ENCODE data around the gene C11orf97.

Gene C11orf97

DNA sequence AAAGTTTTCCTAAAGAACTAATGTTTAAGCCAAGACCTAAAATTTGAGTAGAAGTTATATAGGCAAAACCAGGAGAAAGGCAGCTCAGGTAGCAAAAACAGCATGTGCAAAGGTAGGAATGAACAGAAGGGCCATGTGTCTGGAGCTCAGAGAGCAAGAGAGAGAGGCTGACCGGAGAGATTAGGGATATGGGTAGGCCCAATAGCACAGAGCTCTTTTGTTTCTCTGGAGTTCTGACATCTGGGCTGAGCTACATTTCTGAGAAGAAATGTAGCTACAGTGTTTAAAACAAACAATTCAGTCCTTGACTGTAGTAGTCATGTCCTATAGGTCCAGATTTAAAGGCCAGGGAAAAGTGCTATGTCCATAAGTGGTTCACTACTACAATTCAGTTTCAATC lies 4.5 kb downstream of the C11orf97 start (continued):
- no peak for TF ChIP-seq ZNF266 (tag by site-specific recombination; IDR thresholded peaks at IDR 0.05; ENCODE audit: low read depth)

DNA sequence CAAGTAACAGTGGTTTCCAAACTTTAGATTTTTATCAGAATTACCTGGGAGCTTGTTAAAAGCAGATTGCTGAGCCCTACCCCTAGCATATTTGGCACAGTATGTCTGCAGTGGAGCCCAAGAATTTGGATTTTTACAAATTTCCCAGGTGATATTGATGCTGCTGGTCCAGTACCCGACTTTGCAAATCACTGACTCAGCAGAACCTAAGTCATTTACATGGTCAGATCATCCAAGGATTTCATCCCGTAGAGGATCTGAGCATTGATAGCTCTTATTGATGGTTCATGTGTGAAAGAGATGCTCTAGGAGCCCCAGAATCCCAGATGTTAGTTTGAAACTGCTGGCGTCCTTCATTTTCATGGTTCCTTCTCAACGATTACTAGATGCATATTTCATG lies 6.0 kb downstream of the C11orf97 start:
- ChIA-PET POLR2A (no interaction called here), CTCF (interaction anchor here (0.6 to 2.0 kb wide), 5 partner anchors 8 to 1907 kb away, joined by 3 to 5 read pairs (median 4); no protein-coding TSS in a partner anchor)
- no peaks in the 10 kb centered on the region for H3K36me3 ChIP-seq (ENCODE audit: control insufficient read depth in 2 of 2, insufficient read depth in 1 of 2, low read length in 2 of 2)
- H3K4me3 ChIP-seq (ENCODE audit: low read depth, low read length), result no peak overlapping the region
- TF ChIP-seq ZXDB (tag by site-specific recombination; IDR thresholded peaks at IDR 0.05) (no peak), ZNF324 (tag by site-specific recombination; IDR thresholded peaks at IDR 0.05) (no peak), ZNF510 (tag by site-specific recombination; IDR thresholded peaks at IDR 0.05; ENCODE audit: insufficient replicate concordance) (no peak), ZNF138 (tag by site-specific recombination; IDR thresholded peaks at IDR 0.05; ENCODE audit: borderline replicate concordance) (no peak), GLIS2 (tag by site-specific recombination; IDR thresholded peaks at IDR 0.05) (no peak)
- TF ChIP-seq, protein P1, sequence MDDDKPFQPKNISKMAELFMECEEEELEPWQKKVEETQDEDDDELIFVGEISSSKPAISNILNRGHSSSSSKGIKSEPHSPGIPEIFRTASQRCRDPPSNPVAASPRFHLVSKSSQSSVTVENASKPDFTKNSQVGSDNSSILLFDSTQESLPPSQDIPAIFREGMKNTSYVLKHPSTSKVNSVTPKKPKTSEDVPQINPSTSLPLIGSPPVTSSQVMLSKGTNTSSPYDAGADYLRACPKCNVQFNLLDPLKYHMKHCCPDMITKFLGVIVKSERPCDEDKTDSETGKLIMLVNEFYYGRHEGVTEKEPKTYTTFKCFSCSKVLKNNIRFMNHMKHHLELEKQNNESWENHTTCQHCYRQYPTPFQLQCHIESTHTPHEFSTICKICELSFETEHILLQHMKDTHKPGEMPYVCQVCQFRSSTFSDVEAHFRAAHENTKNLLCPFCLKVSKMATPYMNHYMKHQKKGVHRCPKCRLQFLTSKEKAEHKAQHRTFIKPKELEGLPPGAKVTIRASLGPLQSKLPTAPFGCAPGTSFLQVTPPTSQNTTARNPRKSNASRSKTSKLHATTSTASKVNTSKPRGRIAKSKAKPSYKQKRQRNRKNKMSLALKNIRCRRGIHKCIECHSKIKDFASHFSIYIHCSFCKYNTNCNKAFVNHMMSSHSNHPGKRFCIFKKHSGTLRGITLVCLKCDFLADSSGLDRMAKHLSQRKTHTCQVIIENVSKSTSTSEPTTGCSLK (tag by site-specific recombination; IDR thresholded peaks at IDR 0.05), result no peak
- TF ChIP-seq, protein P2, sequence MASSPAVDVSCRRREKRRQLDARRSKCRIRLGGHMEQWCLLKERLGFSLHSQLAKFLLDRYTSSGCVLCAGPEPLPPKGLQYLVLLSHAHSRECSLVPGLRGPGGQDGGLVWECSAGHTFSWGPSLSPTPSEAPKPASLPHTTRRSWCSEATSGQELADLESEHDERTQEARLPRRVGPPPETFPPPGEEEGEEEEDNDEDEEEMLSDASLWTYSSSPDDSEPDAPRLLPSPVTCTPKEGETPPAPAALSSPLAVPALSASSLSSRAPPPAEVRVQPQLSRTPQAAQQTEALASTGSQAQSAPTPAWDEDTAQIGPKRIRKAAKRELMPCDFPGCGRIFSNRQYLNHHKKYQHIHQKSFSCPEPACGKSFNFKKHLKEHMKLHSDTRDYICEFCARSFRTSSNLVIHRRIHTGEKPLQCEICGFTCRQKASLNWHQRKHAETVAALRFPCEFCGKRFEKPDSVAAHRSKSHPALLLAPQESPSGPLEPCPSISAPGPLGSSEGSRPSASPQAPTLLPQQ (tag by site-specific recombination; IDR thresholded peaks at IDR 0.05), result no peak
- TF ChIP-seq, protein P3, sequence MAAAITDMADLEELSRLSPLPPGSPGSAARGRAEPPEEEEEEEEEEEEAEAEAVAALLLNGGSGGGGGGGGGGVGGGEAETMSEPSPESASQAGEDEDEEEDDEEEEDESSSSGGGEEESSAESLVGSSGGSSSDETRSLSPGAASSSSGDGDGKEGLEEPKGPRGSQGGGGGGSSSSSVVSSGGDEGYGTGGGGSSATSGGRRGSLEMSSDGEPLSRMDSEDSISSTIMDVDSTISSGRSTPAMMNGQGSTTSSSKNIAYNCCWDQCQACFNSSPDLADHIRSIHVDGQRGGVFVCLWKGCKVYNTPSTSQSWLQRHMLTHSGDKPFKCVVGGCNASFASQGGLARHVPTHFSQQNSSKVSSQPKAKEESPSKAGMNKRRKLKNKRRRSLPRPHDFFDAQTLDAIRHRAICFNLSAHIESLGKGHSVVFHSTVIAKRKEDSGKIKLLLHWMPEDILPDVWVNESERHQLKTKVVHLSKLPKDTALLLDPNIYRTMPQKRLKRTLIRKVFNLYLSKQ (tag by site-specific recombination; IDR thresholded peaks at IDR 0.05; ENCODE audit: borderline replicate concordance), result no peak
- H3K4me1 ChIP-seq (ENCODE audit: control insufficient read depth, insufficient read depth, low read length), result 0 out of 2 replicates have a peak, but pooled peaks cover under 1% of the 10 kb centered on the region
- H3K27ac ChIP-seq (ENCODE audit: extremely low read depth, low read depth, low read length), result no peak overlapping the region
- H3K9me3 ChIP-seq (ENCODE audit: control insufficient read depth, insufficient read depth, low read depth, low read length), result no peaks in the 10 kb centered on the region

DNA sequence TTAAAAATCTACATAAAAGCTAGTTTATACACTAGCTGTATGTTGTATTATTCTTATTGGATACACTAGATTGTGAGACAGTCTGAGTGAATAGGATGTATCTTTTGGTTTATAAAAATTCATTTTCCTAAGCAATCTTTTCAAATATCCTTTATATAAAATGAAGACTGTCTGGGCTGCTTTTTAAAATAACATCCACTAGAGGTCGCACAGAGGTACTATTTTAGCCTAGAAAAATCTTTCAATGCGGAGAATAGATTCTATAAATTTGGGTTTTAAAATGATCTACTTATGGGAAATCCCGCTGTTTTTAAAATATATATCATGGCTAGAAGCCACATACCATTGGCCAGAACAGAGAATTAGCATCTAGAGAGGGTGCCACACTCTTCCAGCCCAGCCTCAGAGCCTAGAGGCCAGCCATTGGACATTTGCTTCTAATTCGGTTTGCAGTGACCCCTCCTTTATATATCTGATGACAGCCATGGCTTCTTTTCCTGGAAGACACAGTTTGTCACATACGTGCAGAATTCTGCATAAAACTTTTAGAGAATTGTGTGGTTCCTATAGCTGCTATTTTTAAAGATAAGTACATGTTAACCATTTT lies 7.3 kb downstream of the C11orf97 start:
- Histone ChIP-seq H3K36me3 (ENCODE audit: control insufficient read depth in 2 of 2, insufficient read depth in 1 of 2, low read length in 2 of 2) (no peaks in the 10 kb centered on the region), H3K27ac (ENCODE audit: extremely low read depth, low read depth, low read length) (no peak overlapping the region), H3K9me3 (ENCODE audit: control insufficient read depth, insufficient read depth, low read depth, low read length) (no peaks in the 10 kb centered on the region), H3K4me3 (ENCODE audit: low read depth, low read length) (no peak overlapping the region), H3K4me1 (ENCODE audit: control insufficient read depth, insufficient read depth, low read length) (no peaks in the 10 kb centered on the region)
- POLR2A ChIA-PET, result no interaction called here
- CTCF ChIA-PET, result interaction anchor here (0.5 to 2.0 kb wide), 18 partner anchors 9 to 631 kb away, joined by 3 to 12 read pairs (median 4); no protein-coding TSS in a partner anchor
- TF ChIP-seq ZFP69B (tag by site-specific recombination; IDR thresholded peaks at IDR 0.05) (no peak), ZNF654 (tag by site-specific recombination; IDR thresholded peaks at IDR 0.05; ENCODE audit: low read depth) (peak; percentile 47)

DNA sequence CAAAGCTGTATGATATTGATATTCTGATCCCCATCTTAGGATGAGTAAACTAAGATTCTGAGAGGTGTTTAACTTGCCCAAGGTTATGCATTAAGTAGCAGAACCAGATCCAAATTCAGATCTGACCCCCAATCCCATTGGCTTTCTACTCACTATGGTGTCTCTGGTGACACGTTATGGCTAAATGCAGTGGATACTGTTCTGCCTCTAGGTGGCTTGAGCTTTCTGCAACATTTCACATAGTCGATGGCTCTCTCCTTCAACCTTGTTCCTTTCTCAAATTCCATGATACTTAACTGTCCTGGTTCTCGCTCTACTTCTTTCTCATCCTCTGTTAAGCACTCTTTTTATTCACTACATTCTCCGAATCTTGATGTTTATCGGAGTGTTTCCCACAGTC lies 9.4 kb downstream of the C11orf97 start:
- Histone ChIP-seq H3K36me3 (ENCODE audit: control insufficient read depth in 2 of 2, insufficient read depth in 1 of 2, low read length in 2 of 2) (no peaks in the 10 kb centered on the region), H3K4me3 (ENCODE audit: low read depth, low read length) (no peak overlapping the region), H3K27ac (ENCODE audit: extremely low read depth, low read depth, low read length) (no peak overlapping the region), H3K9me3 (ENCODE audit: control insufficient read depth, insufficient read depth, low read depth, low read length) (no peaks in the 10 kb centered on the region), H3K4me1 (ENCODE audit: control insufficient read depth, insufficient read depth, low read length) (no peaks in the 10 kb centered on the region)
- POLR2A ChIA-PET, result no interaction called here
- TF ChIP-seq ZBTB1 (tag by site-specific recombination; IDR thresholded peaks at IDR 0.05) (no peak), ZNF654 (tag by site-specific recombination; IDR thresholded peaks at IDR 0.05; ENCODE audit: low read depth) (0 out of 2 replicates have a peak, but pooled peaks have one; percentile 14), PRDM1 (tag by site-specific recombination; IDR thresholded peaks at IDR 0.05) (0 out of 2 replicates have a peak, but pooled peaks have one; percentile 40)
- CTCF ChIA-PET, result interaction anchor here (0.7 to 1.6 kb wide), 11 partner anchors 9 to 784 kb away, joined by 3 to 6 read pairs (median 3); partner anchors contain the start of gene C11orf97
